K562 (cell line): Measurements from ENCODE around the gene KAT5. TPM values are rescaled to one million over a fixed set of nuclear protein-coding genes. Genes with fewer than 3 reads are reported as not detected.

Source experiments
- E2F3 ChIP-seq: fragments of 250-450 bp; sonication (Bioruptor Pico); IDR thresholded peaks from 2 replicates; pipeline ENCODE4 v1.4.0; 2020; ENCODE audit warnings: mild to moderate bottlenecking
- ELF4 ChIP-seq: fragments of 450-650 bp; formaldehyde crosslinking; IDR thresholded peaks from 2 replicates; pipeline ENCODE4 v1.4.0; 2022; ENCODE audit warnings: missing genetic modification characterization
- HOMEZ ChIP-seq: fragments of 250-450 bp; sonication (Bioruptor Pico); IDR thresholded peaks from 2 replicates; pipeline ENCODE4 v1.4.0; 2020; ENCODE audit warnings: mild to moderate bottlenecking, moderate library complexity
- L3MBTL2 ChIP-seq: fragments of 450-650 bp; IDR thresholded peaks from 2 replicates; pipeline ENCODE4 v1.6.1; 2016; ENCODE audit warnings: mild to moderate bottlenecking, moderate library complexity
- MEF2D ChIP-seq: conservative IDR thresholded peaks from 2 replicates; pipeline ENCODE4 v1.6.1; 2016; ENCODE audit warnings: low read depth, missing genetic modification characterization, missing compliant biosample characterization
- NBN ChIP-seq: fragments of 450-650 bp; IDR thresholded peaks from 2 replicates; pipeline ENCODE4 v1.6.1; 2016; ENCODE audit warnings: low read depth, mild to moderate bottlenecking
- NFE2L1 ChIP-seq: fragments of 450-650 bp; IDR thresholded peaks from 2 replicates; pipeline ENCODE4 v1.6.1; 2016; ENCODE audit warnings: missing genetic modification characterization, low read depth, mild to moderate bottlenecking, missing compliant biosample characterization, moderate library complexity, borderline replicate concordance
- NR2C2 ChIP-seq, 2 experiments: fragments of 200-800 bp in 1 of 2; sonication (Bioruptor generic) in 1 of 2; sonication (generic) in 1 of 2; formaldehyde crosslinking in 1 of 2; IDR thresholded peaks; 2 replicates each; pipeline versions ENCODE4 v1.6.1 to v1.8.0; 2016 to 2022; ENCODE audit warnings: mild to moderate bottlenecking in 1 of 2, missing compliant biosample characterization in 1 of 2, missing genetic modification characterization in 1 of 2, missing genetic modification reagents in 1 of 2
- NR2F6 ChIP-seq: fragments of 450-650 bp; formaldehyde crosslinking; IDR thresholded peaks from 2 replicates; pipeline ENCODE4 v1.4.0; 2020; ENCODE audit warnings: mild to moderate bottlenecking
- POLR2AphosphoS5 ChIP-seq: IDR thresholded peaks from 2 replicates; pipeline ENCODE4 v1.6.1; 2011; ENCODE audit warnings: mild to moderate bottlenecking, low read depth, low read length, moderate library complexity; ENCODE audit not compliant: control insufficient read depth, insufficient read depth
- SP1 ChIP-seq: sonication (generic); formaldehyde crosslinking; IDR thresholded peaks from 2 replicates; pipeline ENCODE4 v1.8.1; 2022; ENCODE audit warnings: mild to moderate bottlenecking, missing genetic modification reagents
- SREBF2 ChIP-seq: sonication (generic); formaldehyde crosslinking; IDR thresholded peaks from 2 replicates; pipeline ENCODE4 v1.4.0; 2020; ENCODE audit warnings: mild to moderate bottlenecking, missing genetic modification reagents
- STAG1 ChIP-seq: sonication (generic); formaldehyde crosslinking; IDR thresholded peaks from 2 replicates; pipeline ENCODE4 v1.5.0; 2020; ENCODE audit warnings: missing genetic modification reagents, borderline replicate concordance
- ZNF324 ChIP-seq: fragments of 250-450 bp; sonication (Bioruptor Pico); IDR thresholded peaks from 2 replicates; pipeline ENCODE4 v1.4.0; 2020; ENCODE audit warnings: mild to moderate bottlenecking
- ZNF586 ChIP-seq: fragments of 450-650 bp; formaldehyde crosslinking; conservative IDR thresholded peaks from 2 replicates; pipeline ENCODE4 v1.4.0; 2020; ENCODE audit warnings: mild to moderate bottlenecking, moderate library complexity
- ZNF740 ChIP-seq, 3 experiments: fragments of 200-800 bp in 1 of 3; sonication (Bioruptor generic) in 1 of 3; sonication (generic) in 1 of 3; formaldehyde crosslinking in 1 of 3; IDR thresholded peaks; 2 replicates each; pipeline versions ENCODE4 v1.6.1 to v1.8.0; 2016 to 2022; ENCODE audit warnings: mild to moderate bottlenecking in 2 of 3, missing compliant biosample characterization in 2 of 3, missing genetic modification characterization in 2 of 3, missing genetic modification reagents in 1 of 3
- polyA plus RNA-seq, 8 experiments: library from polyadenylated mRNA; depleted of rRNA in 4 of 8; stranded (reverse) in 5 of 8; unstranded in 3 of 8; fragments of >200 nt; fragmentation: Nextera tagmentation in 2 of 8; fragmentation: Illumina TruSeq in 1 of 8; extraction: Ambion mirVana in 2 of 8; extraction: Trizol in 1 of 8; gene quantifications; 2 replicates each; pipeline versions ENCODE4 v1.2.1 to v1.2.3, GENCODE V29; 2011 to 2014; ENCODE audit warnings: inconsistent platforms in 1 of 8, missing spikeins in 1 of 8
- total RNA-seq, 7 experiments: library from RNA; depleted of rRNA in 6 of 7; stranded (reverse); fragments of >200 nt in 6 of 7; fragmentation: Illumina TruSeq in 2 of 7; extraction: Trizol in 2 of 7; gene quantifications; 2 replicates each; pipeline versions ENCODE4 v1.2.1 to v1.2.3, GENCODE V29; 2011 to 2021; ENCODE audit warnings: low replicate concordance in 1 of 7
- TF ChIP-seq, protein P1 (sequence below): fragments of 450-650 bp; IDR thresholded peaks from 2 replicates; pipeline ENCODE4 v1.6.1; 2017; ENCODE audit warnings: antibody characterized with exemption
- TF ChIP-seq, protein P2 (sequence below): fragments of 450-650 bp; formaldehyde crosslinking; IDR thresholded peaks from 2 replicates; pipeline ENCODE4 v1.4.0; 2020; ENCODE audit warnings: mild to moderate bottlenecking, moderate library complexity
- TF ChIP-seq, protein P3 (sequence below): fragments of 250-450 bp; sonication (Bioruptor Pico); IDR thresholded peaks from 2 replicates; pipeline ENCODE4 v1.4.0; 2020
- TF ChIP-seq, protein P4 (sequence below): fragments of 250-450 bp; sonication (Bioruptor Pico); IDR thresholded peaks from 2 replicates; pipeline ENCODE4 v1.4.0; 2020; ENCODE audit warnings: borderline replicate concordance

The KAT5 gene
- total and polyA plus RNA-seq, 9 of the 15 experiments (the other 6 are each of a cell fraction or from before 2014, with no cell fraction given) = 3.6 to 76.8 (median 52.7) TPM

DNA sequence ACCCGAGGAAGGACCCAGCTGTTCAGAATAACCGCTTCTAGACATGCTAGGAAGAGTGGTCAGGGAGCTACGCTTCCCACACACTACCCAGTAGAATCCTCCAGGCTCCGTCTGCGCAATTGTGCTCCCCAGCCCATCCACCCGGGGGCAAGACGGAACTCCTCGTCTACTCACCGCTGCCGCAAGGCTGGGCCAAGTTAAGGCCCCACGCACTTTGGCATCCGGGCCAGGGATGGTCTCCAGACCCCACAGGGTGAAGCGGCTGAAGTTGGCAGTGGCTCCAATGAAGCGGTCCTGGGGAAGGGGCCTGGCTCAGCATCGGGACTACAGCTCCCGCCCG, 7.8 kb downstream of the KAT5 start (continued):
- TF ChIP-seq, protein P1, sequence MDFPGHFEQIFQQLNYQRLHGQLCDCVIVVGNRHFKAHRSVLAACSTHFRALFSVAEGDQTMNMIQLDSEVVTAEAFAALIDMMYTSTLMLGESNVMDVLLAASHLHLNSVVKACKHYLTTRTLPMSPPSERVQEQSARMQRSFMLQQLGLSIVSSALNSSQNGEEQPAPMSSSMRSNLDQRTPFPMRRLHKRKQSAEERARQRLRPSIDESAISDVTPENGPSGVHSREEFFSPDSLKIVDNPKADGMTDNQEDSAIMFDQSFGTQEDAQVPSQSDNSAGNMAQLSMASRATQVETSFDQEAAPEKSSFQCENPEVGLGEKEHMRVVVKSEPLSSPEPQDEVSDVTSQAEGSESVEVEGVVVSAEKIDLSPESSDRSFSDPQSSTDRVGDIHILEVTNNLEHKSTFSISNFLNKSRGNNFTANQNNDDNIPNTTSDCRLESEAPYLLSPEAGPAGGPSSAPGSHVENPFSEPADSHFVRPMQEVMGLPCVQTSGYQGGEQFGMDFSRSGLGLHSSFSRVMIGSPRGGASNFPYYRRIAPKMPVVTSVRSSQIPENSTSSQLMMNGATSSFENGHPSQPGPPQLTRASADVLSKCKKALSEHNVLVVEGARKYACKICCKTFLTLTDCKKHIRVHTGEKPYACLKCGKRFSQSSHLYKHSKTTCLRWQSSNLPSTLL = no peak
- TF ChIP-seq NR2C2 (CRISPR knock-in tag; IDR thresholded peaks at IDR 0.05) (no peak), NR2C2 (tag; IDR thresholded peaks at IDR 0.05) (no peak), NFE2L1 (no peak), ZNF586 (no peak), SREBF2 (CRISPR knock-in tag) (no peak), MEF2D (tag) (no peak), ZNF740 (CRISPR knock-in tag; IDR thresholded peaks at IDR 0.05) (0 out of 2 replicates have a peak, but pooled peaks have one; percentile 32), ZNF740 (tag; IDR thresholded peaks at IDR 0.05) (no peak), NBN (no peak), STAG1 (0 out of 2 replicates have a peak, but pooled peaks have one; percentile 21), HOMEZ (no peak), ZNF324 (no peak), POLR2AphosphoS5 (0 out of 2 replicates have a peak, but pooled peaks have one; percentile 8), NR2F6 (CRISPR knock-in tag) (no peak), E2F3 (CRISPR knock-in tag) (no peak), ELF4 (no peak), SP1 (CRISPR knock-in tag) (no peak), L3MBTL2 (no peak)
- TF ChIP-seq, protein P2, sequence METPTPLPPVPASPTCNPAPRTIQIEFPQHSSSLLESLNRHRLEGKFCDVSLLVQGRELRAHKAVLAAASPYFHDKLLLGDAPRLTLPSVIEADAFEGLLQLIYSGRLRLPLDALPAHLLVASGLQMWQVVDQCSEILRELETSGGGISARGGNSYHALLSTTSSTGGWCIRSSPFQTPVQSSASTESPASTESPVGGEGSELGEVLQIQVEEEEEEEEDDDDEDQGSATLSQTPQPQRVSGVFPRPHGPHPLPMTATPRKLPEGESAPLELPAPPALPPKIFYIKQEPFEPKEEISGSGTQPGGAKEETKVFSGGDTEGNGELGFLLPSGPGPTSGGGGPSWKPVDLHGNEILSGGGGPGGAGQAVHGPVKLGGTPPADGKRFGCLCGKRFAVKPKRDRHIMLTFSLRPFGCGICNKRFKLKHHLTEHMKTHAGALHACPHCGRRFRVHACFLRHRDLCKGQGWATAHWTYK (CRISPR knock-in tag) = no peak
- TF ChIP-seq, protein P3, sequence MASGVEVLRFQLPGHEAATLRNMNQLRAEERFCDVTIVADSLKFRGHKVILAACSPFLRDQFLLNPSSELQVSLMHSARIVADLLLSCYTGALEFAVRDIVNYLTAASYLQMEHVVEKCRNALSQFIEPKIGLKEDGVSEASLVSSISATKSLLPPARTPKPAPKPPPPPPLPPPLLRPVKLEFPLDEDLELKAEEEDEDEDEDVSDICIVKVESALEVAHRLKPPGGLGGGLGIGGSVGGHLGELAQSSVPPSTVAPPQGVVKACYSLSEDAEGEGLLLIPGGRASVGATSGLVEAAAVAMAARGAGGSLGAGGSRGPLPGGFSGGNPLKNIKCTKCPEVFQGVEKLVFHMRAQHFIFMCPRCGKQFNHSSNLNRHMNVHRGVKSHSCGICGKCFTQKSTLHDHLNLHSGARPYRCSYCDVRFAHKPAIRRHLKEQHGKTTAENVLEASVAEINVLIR = no peak
- TF ChIP-seq, protein P4, sequence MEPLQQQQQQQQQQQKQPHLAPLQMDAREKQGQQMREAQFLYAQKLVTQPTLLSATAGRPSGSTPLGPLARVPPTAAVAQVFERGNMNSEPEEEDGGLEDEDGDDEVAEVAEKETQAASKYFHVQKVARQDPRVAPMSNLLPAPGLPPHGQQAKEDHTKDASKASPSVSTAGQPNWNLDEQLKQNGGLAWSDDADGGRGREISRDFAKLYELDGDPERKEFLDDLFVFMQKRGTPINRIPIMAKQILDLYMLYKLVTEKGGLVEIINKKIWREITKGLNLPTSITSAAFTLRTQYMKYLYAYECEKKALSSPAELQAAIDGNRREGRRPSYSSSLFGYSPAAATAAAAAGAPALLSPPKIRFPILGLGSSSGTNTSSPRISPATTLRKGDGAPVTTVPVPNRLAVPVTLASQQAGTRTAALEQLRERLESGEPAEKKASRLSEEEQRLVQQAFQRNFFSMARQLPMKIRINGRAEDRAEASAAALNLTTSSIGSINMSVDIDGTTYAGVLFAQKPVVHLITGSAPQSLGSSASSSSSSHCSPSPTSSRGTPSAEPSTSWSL (CRISPR knock-in tag) = no peak
